ENCODE measurements around the gene TTC17.

TTC17 gene

GRCh38 chr11:43541993-43542392 lies 183.3 kb downstream of the TTC17 start:
- DNase-seq = no peak

GRCh38 chr11:43542750-43543712 lies 184.3 kb downstream of the TTC17 start:
- no peak for DNase-seq
